ENCODE measurements around the gene ATP11A. TPM values are rescaled to one million over a fixed set of nuclear protein-coding genes. Genes with fewer than 3 reads are reported as not detected.

ATP11A gene
- total and polyA plus RNA-seq, 8 donors, result 9.3 to 51.0 (median 30.5) TPM

DNA sequence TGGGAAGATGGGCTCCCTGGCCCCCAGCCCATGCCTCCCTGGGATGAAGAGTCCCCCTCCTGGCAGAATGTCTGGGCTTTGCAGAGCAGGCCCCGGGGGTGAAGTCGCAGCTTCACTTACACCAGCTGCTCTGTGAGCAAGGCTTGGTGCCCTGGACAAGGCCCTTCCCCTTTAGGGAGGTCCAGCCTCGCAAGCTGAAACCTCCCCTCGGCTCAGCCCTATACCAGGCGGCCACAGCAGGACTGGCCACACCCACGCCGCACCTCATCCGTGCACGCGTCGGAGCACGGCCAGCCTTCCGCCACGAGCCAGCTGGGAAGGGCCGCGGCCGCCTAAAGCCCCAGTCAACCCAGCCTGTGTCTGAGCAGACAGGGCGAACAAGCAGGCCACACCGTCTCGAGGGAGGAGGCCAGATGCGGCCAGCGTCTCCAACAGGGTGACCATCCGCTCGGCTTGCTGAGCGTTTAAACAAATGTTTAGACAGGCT, 196.0 kb downstream of the ATP11A start:
- Histone ChIP-seq H3K36me3 (peaks cover 0 to 5% (median 3%) of the 10 kb centered on the region in 3 donors), H3K9me3 (no peaks in the 10 kb centered on the region), H3K4me1 (peaks cover 4 to 8% (median 5%) of the 10 kb centered on the region in 3 donors), H3K27me3 (no peaks in the 10 kb centered on the region), H3K27ac (peak overlapping the region; percentile 50 to 69 (median 55)), H3K4me3 (peak overlapping the region in 2 of 4 donors; percentile 10 to 12)
- TF ChIP-seq CTCF (IDR thresholded peaks at IDR 0.05), result no peak
- DNase-seq (peak; percentile 90 to 97 (median 92)), ATAC-seq (peak; percentile 96 to 97 (median 96)), FAIRE-seq (no peak)
- intact Hi-C loops (cut with DNase I), result no loop called here
- 1 to 4% methylated on average over 23 to 25 of the region's 25 CpGs for WGBS, 2 donors

- no peaks in the 10 kb centered on the region for H3K36me3 ChIP-seq
- H3K27ac ChIP-seq, result no peak overlapping the region
- FAIRE-seq, result no peak
- intact Hi-C loops (cut with DNase I), result no loop called here
- no peak for ATAC-seq
- DNase-seq, result peak in 3 of 6 donors; percentile 14 to 41 (median 27)
- H3K4me1 ChIP-seq, result peaks cover 4 to 8% (median 5%) of the 10 kb centered on the region in 3 donors
- no peaks in the 10 kb centered on the region for H3K27me3 ChIP-seq
- no peaks in the 10 kb centered on the region for H3K9me3 ChIP-seq
- H3K4me3 ChIP-seq, result no peak overlapping the region
- WGBS, 2 donors, result 82 to 85% methylated on average over 6 of the region's 6 CpGs
- no peak for TF ChIP-seq CTCF (IDR thresholded peaks at IDR 0.05)
Measured at GRCh38 chr13:112887151-112887550, 197.3 kb downstream of the ATP11A start.

GRCh38 chr13:112887557-112887991, 197.7 kb downstream of the ATP11A start:
- no peaks in the 10 kb centered on the region for H3K27me3 ChIP-seq
- 74 to 80% methylated on average over 10 of the region's 10 CpGs for WGBS, 2 donors
- ATAC-seq (no peak), FAIRE-seq (no peak), DNase-seq (peak in 2 of 6 donors; percentile 49 to 55)
- no peaks in the 10 kb centered on the region for H3K36me3 ChIP-seq
- H3K4me1 ChIP-seq, result peaks cover 4 to 8% (median 5%) of the 10 kb centered on the region in 3 donors
- no peak overlapping the region for H3K27ac ChIP-seq
- no peaks in the 10 kb centered on the region for H3K9me3 ChIP-seq
- intact Hi-C loops (cut with DNase I), result no loop called here
- no peak overlapping the region for H3K4me3 ChIP-seq
- no peak for TF ChIP-seq CTCF (IDR thresholded peaks at IDR 0.05)

DNA sequence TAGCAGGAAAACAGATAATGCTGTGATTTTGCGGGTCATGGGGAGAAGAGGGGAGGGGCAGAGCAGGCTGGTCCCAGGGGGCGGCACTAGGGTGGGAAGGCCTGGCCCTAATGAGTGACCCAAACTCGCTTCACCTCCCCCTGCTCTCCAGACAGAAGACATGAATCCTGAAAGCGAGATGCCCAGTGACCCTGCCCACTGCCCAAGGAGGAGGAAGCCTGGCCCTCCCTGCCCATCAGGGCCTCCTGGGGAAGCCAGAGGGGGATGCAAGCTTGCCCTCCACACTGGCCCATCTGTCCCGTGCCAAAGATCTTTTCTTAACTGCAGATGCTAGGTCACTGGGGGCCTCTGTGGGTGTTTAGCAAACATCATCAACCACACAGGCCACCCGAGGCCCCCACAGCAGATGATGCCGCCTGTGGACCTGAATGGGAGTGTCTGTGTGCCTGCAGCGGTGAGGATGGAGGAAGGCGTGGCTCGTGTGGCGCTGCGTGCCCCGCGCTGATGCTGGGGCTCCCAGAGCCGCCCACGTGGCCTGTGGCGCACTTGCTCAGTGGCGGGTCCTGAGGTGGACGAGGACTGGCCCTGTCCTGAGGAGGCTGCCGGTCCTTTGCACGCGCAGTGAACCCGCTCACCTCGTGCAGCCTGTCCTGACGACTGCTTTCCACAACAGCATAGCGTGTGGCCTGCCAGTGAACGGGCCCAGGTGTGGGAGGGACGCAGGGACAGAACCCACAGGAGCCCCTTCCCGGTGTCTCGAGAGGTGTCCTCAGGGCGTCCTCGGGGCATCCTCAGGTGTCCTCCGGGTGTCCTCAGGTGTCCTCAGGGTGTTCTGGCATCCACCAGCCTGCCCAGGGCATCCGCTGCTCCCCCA, 198.6 kb downstream of the ATP11A start:
- DNase-seq (peak in 2 of 6 donors; percentile 56 to 60), FAIRE-seq (no peak), ATAC-seq (no peak)
- Histone ChIP-seq H3K4me1 (peaks cover 8 to 10% (median 8%) of the 10 kb centered on the region in 3 donors), H3K9me3 (no peaks in the 10 kb centered on the region), H3K27me3 (no peaks in the 10 kb centered on the region), H3K27ac (no peak overlapping the region), H3K36me3 (no peaks in the 10 kb centered on the region), H3K4me3 (no peak overlapping the region)
- 86 to 91% methylated on average over 33 to 34 of the region's 34 CpGs for WGBS, 2 donors
- intact Hi-C loops (cut with DNase I), result no loop called here
- no peak for TF ChIP-seq CTCF (IDR thresholded peaks at IDR 0.05)

All from pancreas (tissue), 10 donors.